Right lobe of liver (tissue), 6 donors: ENCODE results near the gene ACTG2. TPM values are rescaled to one million over a fixed set of nuclear protein-coding genes. Genes with fewer than 3 reads are reported as not detected.

Experiments
- ATAC-seq, 4 donors: fragments of 200-7000 bp; cut with Tn5 transposase; one replicate each; pipeline ENCODE4 v1.9.1; 2020; ENCODE audit warnings: mild to moderate bottlenecking in 4 of 4, moderate library complexity in 4 of 4
- DNase-seq, 3 donors: peaks; one replicate each; pipeline ENCODE4 v3.0.0-alpha.2; 2020
- H3K27ac ChIP-seq, 3 donors: fragments of 200-600 bp; one replicate each; pipeline ENCODE4 v1.8.0; 2022
- H3K27me3 ChIP-seq, 2 donors: fragments of 200-600 bp; one replicate each; pipeline ENCODE4 v1.8.0; 2022
- H3K36me3 ChIP-seq, 4 donors: fragments of 200-600 bp; sonication (generic) in 1 of 4; one replicate each; pipeline versions ENCODE4 v1.5.1 to v1.8.0; 2017 to 2022; ENCODE audit warnings: control low read depth in 1 of 4
- H3K4me1 ChIP-seq, 4 donors: fragments of 200-600 bp; sonication (generic) in 1 of 4; one replicate each; pipeline versions ENCODE4 v1.5.1 to v1.8.0; 2017 to 2022; ENCODE audit warnings: control low read depth in 1 of 4
- H3K4me3 ChIP-seq, 3 donors: fragments of 200-600 bp; one replicate each; pipeline ENCODE4 v1.8.0; 2022
- H3K9me3 ChIP-seq, 4 donors: fragments of 200-600 bp; sonication (generic) in 1 of 4; one replicate each; pipeline versions ENCODE4 v1.5.1 to v1.8.0; 2017 to 2022; ENCODE audit warnings: control low read depth in 1 of 4
- CTCF ChIP-seq, 4 donors: fragments of 200-600 bp in 3 of 4; fragments of 450-650 bp in 1 of 4; IDR thresholded peaks; one replicate each; pipeline versions ENCODE4 v1.5.1 to v1.8.0; 2016 to 2022; ENCODE audit warnings: antibody characterized with exemption in 4 of 4, mild to moderate bottlenecking in 2 of 4
- POLR2A ChIP-seq: fragments of 450-650 bp; IDR thresholded peaks from one replicate; pipeline ENCODE4 v1.6.1; 2017; ENCODE audit warnings: antibody characterized with exemption, mild to moderate bottlenecking
- WGBS: methylation state at CpG from one replicate; pipeline ENCODE4 v1.1.6; 2018; ENCODE audit warnings: low coverage, low lambda C conversion rate; ENCODE audit not compliant: insufficient coverage; ENCODE audit errors: missing lambda C conversion rate; 5-methylcytosine and 5-hydroxymethylcytosine counted together
- intact Hi-C, 2 donors: fragments of 100-400 bp; cut with DNase I; formaldehyde crosslinking; loops; one replicate each; pipeline versions ENCODE4 v1.11.2 to v1.14.1; 2022
- total RNA-seq, 6 experiments: library from RNA; depleted of rRNA in 2 of 6; stranded (reverse); fragments of >200 nt in 2 of 6; fragmentation: NEBNext Ultra II Directional in 3 of 6; extraction: Animal tissue kit (Norgen Biotek cat#: 25700) in 3 of 6; gene quantifications; one replicate each; pipeline versions ENCODE4 v1.1.0 to v1.2.4, GENCODE V29; 2016 to 2023
- donor health status: DM: no; HTN: yes; CAD: no.
- donor health status: DM: no; HTN: no; CAD: no.
- donor health status: DM: no; HTN: no; CAD: no.
- donor health status: DM: no; HTN: yes; CAD: no.
- donor health status: DM: no; HTN: yes; CAD: no.

ACTG2 gene
- total RNA-seq, 6 experiments from 2014 or later = 0.39 to 12.8 (median 1.1) TPM

GRCh38 chr2:73946666-73947065 is 53.9 kb downstream of the ACTG2 start:
- Histone ChIP-seq H3K36me3 (peaks cover 0 to 62% (median 14%) of the 10 kb centered on the region in 4 donors), H3K27me3 (no peaks in the 10 kb centered on the region), H3K4me1 (no peaks in the 10 kb centered on the region), H3K4me3 (no peak overlapping the region), H3K27ac (no peak overlapping the region), H3K9me3 (no peaks in the 10 kb centered on the region)
- intact Hi-C loops = no loop called here
- no peak for TF ChIP-seq CTCF (IDR thresholded peaks at IDR 0.05)
- TF ChIP-seq POLR2A = no peak
- 90% methylated on average over 3 of the region's 3 CpGs for WGBS
- DNase-seq = no peak
- no peak for ATAC-seq

GRCh38 chr2:73947412-73948018 is 54.7 kb downstream of the ACTG2 start:
- Histone ChIP-seq H3K9me3 (no peaks in the 10 kb centered on the region), H3K27me3 (no peaks in the 10 kb centered on the region), H3K4me1 (no peaks in the 10 kb centered on the region), H3K36me3 (peaks cover 0 to 65% (median 15%) of the 10 kb centered on the region in 4 donors), H3K27ac (no peak overlapping the region), H3K4me3 (no peak overlapping the region)
- 76% methylated on average over 3 of the region's 5 CpGs for WGBS
- DNase-seq (no peak), ATAC-seq (no peak)
- intact Hi-C loops = no loop called here
- TF ChIP-seq POLR2A = no peak
- no peak for TF ChIP-seq CTCF (IDR thresholded peaks at IDR 0.05)

- Histone ChIP-seq H3K36me3 (peaks cover 0 to 74% (median 15%) of the 10 kb centered on the region in 4 donors), H3K9me3 (no peaks in the 10 kb centered on the region), H3K27ac (no peak overlapping the region), H3K27me3 (no peaks in the 10 kb centered on the region), H3K4me1 (no peaks in the 10 kb centered on the region), H3K4me3 (no peak overlapping the region)
- intact Hi-C loops = no loop called here
- DNase-seq = no peak
- TF ChIP-seq CTCF (IDR thresholded peaks at IDR 0.05) (no peak), POLR2A (no peak)
- no peak for ATAC-seq
Observed at GRCh38 chr2:73949802-73950201, 57.0 kb downstream of the ACTG2 start.

GRCh38 chr2:73952499-73953446 is 60.0 kb downstream of the ACTG2 start:
- H3K27me3 ChIP-seq = no peaks in the 10 kb centered on the region
- ATAC-seq = peak; percentile 52 to 79 (median 73)
- no peak overlapping the region for H3K27ac ChIP-seq
- TF ChIP-seq POLR2A = no peak
- TF ChIP-seq CTCF (IDR thresholded peaks at IDR 0.05) = no peak
- no peak overlapping the region for H3K4me3 ChIP-seq
- no peaks in the 10 kb centered on the region for H3K9me3 ChIP-seq
- 62% methylated on average over 12 of the region's 12 CpGs for WGBS
- DNase-seq = no peak
- no peaks in the 10 kb centered on the region for H3K4me1 ChIP-seq
- H3K36me3 ChIP-seq = peaks cover 0 to 78% (median 11%) of the 10 kb centered on the region in 4 donors
- intact Hi-C loops = no loop called here
